Stimulated activated CD4-positive, alpha-beta T cell treated with anti-CD3 and anti-CD28 coated beads, Interleukin-1b, Interleukin-23, amount 100 ng/mL, for 4 hours (primary cell): Measurements from ENCODE around the gene EFTUD2.
"Not testable (repeated sequence)": the region's sequence is repeated elsewhere in the genome, so short reads cannot be mapped to it uniquely, and the experiment has no call there.

Source experiments
- DNase-seq, 2 donors: peaks; one replicate each; pipeline ENCODE4 v3.0.0-alpha.2; 2020; ENCODE audit warnings: low read depth in 2 of 2

EFTUD2 gene

GRCh38 chr17:44808656-44809388 is 90.4 kb downstream of the EFTUD2 start:
- not testable (repeated sequence) for DNase-seq

- no peak for DNase-seq
Observed at GRCh38 chr17:44808156-44808555, 91.1 kb downstream of the EFTUD2 start.

- no peak for DNase-seq
Observed at GRCh38 chr17:44807817-44808155, 91.5 kb downstream of the EFTUD2 start.

DNA sequence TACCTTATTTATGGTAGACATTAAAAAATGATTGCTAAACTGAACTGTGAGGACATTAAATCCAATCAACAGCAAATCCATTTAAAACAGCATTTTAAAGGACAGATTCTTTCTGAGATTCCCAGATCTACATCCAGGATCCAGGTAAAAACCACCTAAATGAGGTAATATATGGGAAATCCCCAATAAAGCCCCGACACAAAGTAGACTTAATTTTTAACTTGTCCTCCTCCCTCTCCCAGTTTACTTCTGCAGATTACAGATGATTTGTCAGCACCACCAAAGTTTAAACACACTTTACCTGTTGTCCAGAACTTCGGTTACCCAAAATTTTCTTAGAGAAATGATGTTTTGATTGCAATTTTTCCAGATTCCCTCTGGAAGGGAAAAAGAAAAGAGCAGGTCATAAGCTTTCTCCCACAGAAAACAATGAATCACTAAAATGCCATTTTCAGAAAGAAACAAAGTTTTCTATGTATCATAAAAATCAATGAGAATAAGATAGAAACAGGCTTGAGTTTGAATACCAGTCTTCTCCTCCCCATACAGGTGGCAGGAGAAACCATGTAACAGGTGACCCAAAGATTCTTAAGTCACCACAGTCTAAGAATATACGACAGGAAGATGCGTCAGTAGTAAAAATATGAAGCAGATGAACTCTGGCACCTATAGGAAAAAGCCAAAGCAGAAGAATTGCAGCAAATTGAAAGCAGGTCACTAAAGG is 92.0 kb downstream of the EFTUD2 start:
- DNase-seq: no peak

- no peak for DNase-seq
Observed at GRCh38 chr17:44804302-44805089, 94.7 kb downstream of the EFTUD2 start.

GRCh38 chr17:44801880-44802279 is 97.4 kb downstream of the EFTUD2 start:
- no peak for DNase-seq
